NCI-H2196 (cell line): ENCODE results near the gene NAT9.

Source experiments
- DNase-seq: peaks from one replicate; lab custom pipeline; 2025; ENCODE audit not compliant: unreplicated experiment; lab: John Stamatoyannopoulos, UW

NAT9 gene

GRCh38 chr17:74806334-74806733 lies 30.2 kb upstream of the NAT9 start:
- no peak for DNase-seq

GRCh38 chr17:74805591-74805991 lies 29.4 kb upstream of the NAT9 start:
- no peak for DNase-seq

DNA sequence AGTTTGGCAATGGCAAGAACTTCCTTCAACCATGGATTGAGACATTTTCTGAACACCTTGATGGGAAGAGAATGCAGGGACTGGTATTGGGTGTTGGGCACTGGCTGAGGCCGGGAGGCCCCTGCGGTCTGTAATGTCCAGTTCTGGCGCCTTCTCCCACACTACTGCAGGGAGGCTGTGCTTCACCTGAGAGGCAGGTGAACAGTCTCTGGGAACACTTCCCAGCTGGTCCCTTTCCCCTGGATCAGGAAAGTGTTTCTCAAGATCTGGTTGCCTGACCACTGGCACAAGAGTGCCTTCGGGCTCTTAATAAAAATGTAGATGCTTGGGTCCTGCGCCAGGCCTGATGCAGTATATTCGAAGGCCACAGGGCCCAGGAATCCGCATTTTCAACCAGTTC lies 28.5 kb upstream of the NAT9 start:
- no peak for DNase-seq

GRCh38 chr17:74803971-74804370 lies 27.8 kb upstream of the NAT9 start:
- no peak for DNase-seq

- no peak for DNase-seq
Observed at GRCh38 chr17:74803388-74803930, 27.3 kb upstream of the NAT9 start.

- no peak for DNase-seq
Observed at GRCh38 chr17:74801896-74802295, 25.8 kb upstream of the NAT9 start.

GRCh38 chr17:74800531-74800930 lies 24.4 kb upstream of the NAT9 start:
- DNase-seq: no peak

DNA sequence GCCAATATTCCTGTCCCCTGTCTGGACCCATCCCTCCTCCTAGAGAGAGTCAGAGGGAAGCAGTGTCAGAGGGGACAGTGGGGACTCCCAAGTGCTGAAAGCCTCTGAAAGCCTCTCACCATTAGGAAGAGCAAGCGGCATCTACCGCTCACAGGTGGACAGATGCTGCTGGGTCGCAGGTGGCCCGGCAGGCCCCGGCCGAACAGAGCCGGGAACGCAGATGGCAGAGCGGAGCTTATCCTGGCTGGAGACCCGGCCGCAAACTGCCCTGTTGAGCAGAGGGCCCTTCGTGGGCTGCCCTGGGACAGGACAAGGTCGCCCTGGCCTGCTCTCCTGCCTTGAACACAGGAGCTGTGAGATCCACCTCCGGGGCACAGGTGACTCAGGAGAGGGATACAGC lies 23.0 kb upstream of the NAT9 start:
- no peak for DNase-seq

- no peak for DNase-seq
Observed at GRCh38 chr17:74798239-74798707, 22.1 kb upstream of the NAT9 start.

DNA sequence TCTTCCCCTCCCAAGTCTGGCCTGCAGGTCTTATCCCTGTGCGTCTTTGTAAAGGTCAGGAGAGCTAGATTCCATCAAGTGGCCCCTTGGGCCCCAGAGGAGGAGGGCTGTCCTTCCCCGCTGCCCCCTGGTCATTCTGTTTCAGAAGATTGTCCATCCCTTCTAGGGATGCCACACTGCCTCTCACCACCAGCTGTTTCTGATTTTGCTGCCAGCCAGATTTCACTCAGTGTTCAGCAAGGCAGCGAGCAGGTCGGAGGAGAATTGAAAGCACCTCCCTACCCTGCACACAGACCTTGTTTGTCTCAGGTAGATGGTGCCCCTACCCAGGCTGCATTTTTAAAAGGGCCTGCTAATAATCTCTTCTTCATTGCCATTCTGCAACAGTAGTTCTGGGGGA lies 21.7 kb upstream of the NAT9 start:
- no peak for DNase-seq

- no peak for DNase-seq
Observed at GRCh38 chr17:74796866-74797265, 20.7 kb upstream of the NAT9 start.

- DNase-seq: no peak
Observed at GRCh38 chr17:74796211-74796610, 20.1 kb upstream of the NAT9 start.

GRCh38 chr17:74795327-74796020 lies 19.3 kb upstream of the NAT9 start:
- DNase-seq: no peak

- DNase-seq: no peak
Observed at GRCh38 chr17:74792586-74793105, 16.5 kb upstream of the NAT9 start.

GRCh38 chr17:74790161-74791058 lies 14.3 kb upstream of the NAT9 start:
- DNase-seq: no peak

DNA sequence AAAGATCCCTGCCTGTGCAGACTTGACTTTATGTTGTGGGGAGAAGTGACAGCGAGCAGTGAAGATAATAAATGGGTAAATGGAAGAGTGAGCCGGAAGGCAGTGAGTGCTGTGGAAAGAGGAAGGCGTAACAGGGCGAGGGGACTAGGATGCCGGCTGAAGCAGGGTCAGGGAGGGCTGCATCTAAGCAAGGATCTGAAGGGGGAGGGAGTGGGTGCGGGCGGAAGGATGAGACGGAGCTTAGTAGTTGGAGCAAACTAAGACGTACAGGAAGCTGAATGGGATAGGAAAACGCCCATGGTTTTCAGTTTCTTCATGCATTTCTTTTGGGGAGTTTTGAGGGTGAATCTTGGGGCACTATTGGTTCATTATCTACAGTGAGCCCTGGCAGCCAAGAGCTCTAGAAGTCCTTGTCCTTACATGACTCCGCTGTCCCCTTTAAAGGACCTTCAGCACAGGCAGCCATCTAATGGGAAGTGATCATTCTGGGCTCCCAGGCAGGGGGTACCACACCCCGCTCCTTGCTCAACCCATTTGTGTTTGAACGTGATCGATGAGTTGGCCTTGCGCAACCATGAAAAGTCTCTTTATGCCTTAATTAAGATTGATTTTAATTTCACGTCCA lies 10.4 kb upstream of the NAT9 start:
- no peak for DNase-seq

GRCh38 chr17:74785981-74786360 lies 9.8 kb upstream of the NAT9 start:
- DNase-seq: no peak

GRCh38 chr17:74785096-74785980 lies 9.2 kb upstream of the NAT9 start:
- DNase-seq: no peak

DNA sequence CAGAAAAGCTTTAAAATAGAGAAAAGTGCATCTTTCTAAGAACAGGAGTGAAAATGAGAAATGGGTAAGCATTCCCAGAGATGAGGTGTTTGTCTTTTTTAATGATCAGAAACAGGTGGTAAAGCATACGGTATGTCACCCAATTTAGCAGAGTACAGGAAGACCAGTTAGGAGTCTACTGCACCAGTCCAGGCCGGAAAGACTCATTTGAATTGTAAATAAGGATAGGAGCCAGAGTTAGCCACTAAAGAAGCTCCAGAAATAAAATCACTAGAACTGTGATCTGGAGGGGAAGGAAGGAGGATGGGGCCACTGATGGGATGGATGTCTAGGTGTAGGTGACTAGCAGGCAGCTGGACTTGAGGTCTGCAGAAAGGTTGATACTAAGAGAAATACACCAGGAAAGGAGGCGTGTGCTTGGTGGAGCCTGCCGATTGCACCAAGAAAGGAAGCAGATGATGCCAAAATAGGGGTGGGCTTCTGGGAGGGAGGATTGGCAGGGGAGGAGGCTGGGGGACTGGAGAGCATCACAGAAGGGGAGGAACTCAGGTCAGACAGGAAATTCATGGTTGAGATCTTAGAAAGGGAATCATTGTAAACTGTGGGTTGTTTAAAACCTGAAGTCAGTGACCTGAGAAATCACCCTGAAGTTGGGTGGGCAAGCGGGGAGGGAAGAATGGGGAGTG lies 8.1 kb upstream of the NAT9 start:
- no peak for DNase-seq

DNA sequence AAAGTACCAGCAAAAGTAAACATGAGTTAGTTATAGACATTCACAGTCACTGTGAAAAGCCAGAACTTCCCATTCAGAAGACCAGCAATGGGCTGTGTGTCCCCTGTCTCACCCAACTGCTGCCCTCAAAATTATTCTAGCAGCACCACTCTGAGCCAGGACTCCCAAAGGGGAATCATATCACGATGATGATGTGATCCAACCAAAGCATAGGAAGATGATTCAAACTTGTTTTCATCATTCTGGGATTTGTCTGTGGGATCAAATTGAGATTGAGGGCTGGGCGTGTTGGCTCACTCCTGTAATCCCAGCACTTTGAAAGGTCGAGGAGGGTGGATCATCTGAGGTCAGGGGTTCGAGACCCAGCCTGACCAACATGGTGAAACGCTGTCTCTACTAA lies 6.4 kb upstream of the NAT9 start:
- no peak for DNase-seq
